WTC11 (cell line): ENCODE measurements around the gene GAB2. TPM values are rescaled to one million over a fixed set of nuclear protein-coding genes. Genes with fewer than 3 reads are reported as not detected.

Experiments used
- ATAC-seq: fragments of 200-7000 bp; cut with Tn5 transposase; 2 replicates; pipeline ENCODE4 v1.10.0; 2021; ENCODE audit warnings: mild to moderate bottlenecking, moderate library complexity
- CTCF ChIA-PET: fragments of 300-600 bp; sonication (Branson Sonifier 250); formaldehyde crosslinking; loops from one replicate; lab custom pipeline; 2021; ENCODE audit warnings: antibody characterized with exemption; lab: Charles Lee
- POLR2A ChIA-PET: fragments of 350-600 bp; sonication (Branson Sonifier 250); formaldehyde crosslinking; loops from one replicate; lab custom pipeline; 2021; ENCODE audit warnings: antibody characterized with exemption; lab: Charles Lee
- DNase-seq: peaks from one replicate; pipeline ENCODE4 v3.0.0; 2021; ENCODE audit warnings: low spot score
- H3K27ac Mint-ChIP-seq: 2 replicates; pipeline ENCODE4 v1.8.0; 2021; ENCODE audit warnings: mixed read lengths
- H3K27me3 Mint-ChIP-seq: 2 replicates; pipeline ENCODE4 v1.8.0; 2021; ENCODE audit warnings: low read depth, mild to moderate bottlenecking, moderate library complexity, mixed read lengths
- H3K36me3 Mint-ChIP-seq: 2 replicates; pipeline ENCODE4 v1.8.0; 2021; ENCODE audit warnings: mixed read lengths
- H3K4me1 Mint-ChIP-seq: 2 replicates; pipeline ENCODE4 v1.8.0; 2022; ENCODE audit warnings: mixed read lengths
- H3K4me3 Mint-ChIP-seq: 2 replicates; pipeline ENCODE4 v1.8.0; 2021; ENCODE audit warnings: mild to moderate bottlenecking, moderate library complexity, mixed read lengths
- H3K9me3 Mint-ChIP-seq: 2 replicates; pipeline ENCODE4 v1.8.0; 2021; ENCODE audit warnings: mixed read lengths
- ARID4B ChIP-seq: sonication (generic); formaldehyde crosslinking; IDR thresholded peaks from 2 replicates; pipeline ENCODE4 v1.8.0; 2023; ENCODE audit warnings: missing genetic modification reagents, mild to moderate bottlenecking, borderline replicate concordance
- CBFB ChIP-seq: sonication (generic); formaldehyde crosslinking; IDR thresholded peaks from 2 replicates; pipeline ENCODE4 v1.8.1; 2022; ENCODE audit warnings: mild to moderate bottlenecking, low read depth, missing genetic modification reagents
- CDX4 ChIP-seq: fragments of 250-450 bp; sonication (Bioruptor Pico); IDR thresholded peaks from 2 replicates; pipeline ENCODE4 v1.9.0; 2021; ENCODE audit warnings: moderate library complexity, mild to moderate bottlenecking, inconsistent platforms, borderline replicate concordance
- EMX1 ChIP-seq: fragments of 250-450 bp; sonication (Bioruptor Pico); IDR thresholded peaks from 2 replicates; pipeline ENCODE4 v1.8.0; 2021; ENCODE audit warnings: mild to moderate bottlenecking
- ESRRA ChIP-seq: sonication (generic); formaldehyde crosslinking; IDR thresholded peaks from 2 replicates; pipeline ENCODE4 v1.8.1; 2022; ENCODE audit warnings: mild to moderate bottlenecking, missing genetic modification reagents, borderline replicate concordance
- ETV6 ChIP-seq: sonication (generic); formaldehyde crosslinking; IDR thresholded peaks from 2 replicates; pipeline ENCODE4 v1.8.1; 2022; ENCODE audit warnings: mild to moderate bottlenecking, missing genetic modification reagents
- HMGXB4 ChIP-seq: sonication (generic); formaldehyde crosslinking; IDR thresholded peaks from 2 replicates; pipeline ENCODE4 v1.8.1; 2023; ENCODE audit warnings: mild to moderate bottlenecking, moderate library complexity, missing genetic modification reagents
- JAZF1 ChIP-seq: fragments of 250-450 bp; sonication (Bioruptor Pico); IDR thresholded peaks from 2 replicates; pipeline ENCODE4 v1.9.0; 2021; ENCODE audit warnings: moderate library complexity, mild to moderate bottlenecking, inconsistent platforms
- MLX ChIP-seq: sonication (generic); formaldehyde crosslinking; IDR thresholded peaks from 2 replicates; pipeline ENCODE4 v1.8.1; 2023; ENCODE audit warnings: mild to moderate bottlenecking, missing genetic modification reagents, moderate library complexity
- MYBL2 ChIP-seq: sonication (generic); formaldehyde crosslinking; IDR thresholded peaks from 2 replicates; pipeline ENCODE4 v1.8.1; 2023; ENCODE audit warnings: mild to moderate bottlenecking, moderate library complexity, missing genetic modification reagents
- OVOL2 ChIP-seq: fragments of 250-450 bp; sonication (Bioruptor Pico); IDR thresholded peaks from 2 replicates; pipeline ENCODE4 v1.9.0; 2021; ENCODE audit warnings: mild to moderate bottlenecking, borderline replicate concordance
- ZBTB21 ChIP-seq: sonication (generic); formaldehyde crosslinking; IDR thresholded peaks from 2 replicates; pipeline ENCODE4 v1.8.1; 2023; ENCODE audit warnings: mild to moderate bottlenecking, missing genetic modification reagents, borderline replicate concordance
- total RNA-seq: library from RNA; stranded (reverse); gene quantifications from 3 replicates; pipeline ENCODE4 v1.2.3, GENCODE V29; 2021
- TF ChIP-seq, protein P1 (sequence below): sonication (generic); formaldehyde crosslinking; IDR thresholded peaks from 2 replicates; pipeline ENCODE4 v1.8.0; 2023; ENCODE audit warnings: mild to moderate bottlenecking, missing genetic modification reagents
- TF ChIP-seq, protein P2 (sequence below): sonication (generic); formaldehyde crosslinking; IDR thresholded peaks from 2 replicates; pipeline ENCODE4 v1.8.1; 2023; ENCODE audit warnings: mild to moderate bottlenecking, missing genetic modification reagents
- TF ChIP-seq, protein P3 (sequence below): fragments of 250-450 bp; sonication (Bioruptor Pico); IDR thresholded peaks from 2 replicates; pipeline ENCODE4 v1.9.0; 2021; ENCODE audit warnings: mild to moderate bottlenecking, borderline replicate concordance
- TF ChIP-seq, protein P4 (sequence below): sonication (generic); formaldehyde crosslinking; IDR thresholded peaks from 2 replicates; pipeline ENCODE4 v1.8.0; 2022; ENCODE audit warnings: mild to moderate bottlenecking, missing genetic modification reagents

The GAB2 gene
- total RNA-seq, 1 experiment from 2014 or later: 10.6 TPM

DNA sequence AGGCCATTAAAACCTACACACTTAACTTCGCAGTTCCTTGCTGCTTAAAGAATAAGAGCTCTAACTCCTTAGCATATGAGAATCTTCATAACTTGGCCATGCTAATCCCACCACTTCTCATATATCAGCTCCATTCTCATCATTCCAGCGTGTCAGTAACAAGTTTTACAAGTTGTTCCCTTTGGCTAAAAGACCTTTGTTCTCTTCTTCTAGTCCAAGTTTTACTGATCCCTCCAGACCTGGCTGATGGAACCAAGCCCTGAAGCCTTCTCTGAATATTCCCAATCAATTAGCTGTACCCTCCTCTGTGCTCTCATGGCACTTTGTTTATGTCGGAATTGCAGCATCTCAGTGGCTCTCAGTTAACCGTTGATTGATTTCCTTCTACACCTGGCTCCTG lies 35.8 kb downstream of the GAB2 start (continued):
- TF ChIP-seq ARID4B: no peak

DNA sequence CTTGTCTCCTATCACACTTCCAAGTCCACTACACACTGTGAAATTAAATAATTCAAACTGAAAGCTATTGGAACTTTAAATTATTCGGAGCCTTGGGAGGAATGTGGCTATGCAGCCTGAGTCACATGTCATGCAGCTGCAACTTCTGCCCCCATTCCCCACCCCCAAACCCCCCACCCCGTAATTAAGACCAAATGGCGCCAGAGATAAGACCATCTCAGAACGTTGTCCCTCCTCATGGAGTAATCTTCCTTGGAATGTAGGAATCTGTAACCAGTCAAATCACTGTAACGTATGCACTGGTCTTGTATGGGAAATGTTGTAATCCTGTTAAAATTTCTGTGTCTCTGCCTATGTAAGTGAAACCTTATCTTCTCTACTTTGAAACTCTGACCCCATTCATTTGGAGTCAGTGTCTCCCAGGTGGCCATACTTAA lies 37.0 kb downstream of the GAB2 start:
- peaks cover 21% of the 10 kb centered on the region for H3K4me1 Mint-ChIP-seq
- no peak for DNase-seq
- peaks cover 3% of the 10 kb centered on the region; the same call in 1 of the 2 replicates for H3K27me3 Mint-ChIP-seq
- H3K4me3 Mint-ChIP-seq: no peak overlapping the region
- ChIA-PET POLR2A (no interaction called here), CTCF (no interaction called here)
- H3K9me3 Mint-ChIP-seq: peaks cover 39% of the 10 kb centered on the region
- H3K36me3 Mint-ChIP-seq: peaks cover 17% of the 10 kb centered on the region
- H3K27ac Mint-ChIP-seq: no peak overlapping the region
- ATAC-seq: no peak
- no peak for TF ChIP-seq ETV6 (CRISPR knock-in tag)
- TF ChIP-seq HMGXB4: no peak
- no peak for TF ChIP-seq JAZF1 (CRISPR knock-in tag)
- no peak for TF ChIP-seq CDX4 (CRISPR knock-in tag)
- no peak for TF ChIP-seq EMX1 (CRISPR knock-in tag)
- TF ChIP-seq, protein P1, sequence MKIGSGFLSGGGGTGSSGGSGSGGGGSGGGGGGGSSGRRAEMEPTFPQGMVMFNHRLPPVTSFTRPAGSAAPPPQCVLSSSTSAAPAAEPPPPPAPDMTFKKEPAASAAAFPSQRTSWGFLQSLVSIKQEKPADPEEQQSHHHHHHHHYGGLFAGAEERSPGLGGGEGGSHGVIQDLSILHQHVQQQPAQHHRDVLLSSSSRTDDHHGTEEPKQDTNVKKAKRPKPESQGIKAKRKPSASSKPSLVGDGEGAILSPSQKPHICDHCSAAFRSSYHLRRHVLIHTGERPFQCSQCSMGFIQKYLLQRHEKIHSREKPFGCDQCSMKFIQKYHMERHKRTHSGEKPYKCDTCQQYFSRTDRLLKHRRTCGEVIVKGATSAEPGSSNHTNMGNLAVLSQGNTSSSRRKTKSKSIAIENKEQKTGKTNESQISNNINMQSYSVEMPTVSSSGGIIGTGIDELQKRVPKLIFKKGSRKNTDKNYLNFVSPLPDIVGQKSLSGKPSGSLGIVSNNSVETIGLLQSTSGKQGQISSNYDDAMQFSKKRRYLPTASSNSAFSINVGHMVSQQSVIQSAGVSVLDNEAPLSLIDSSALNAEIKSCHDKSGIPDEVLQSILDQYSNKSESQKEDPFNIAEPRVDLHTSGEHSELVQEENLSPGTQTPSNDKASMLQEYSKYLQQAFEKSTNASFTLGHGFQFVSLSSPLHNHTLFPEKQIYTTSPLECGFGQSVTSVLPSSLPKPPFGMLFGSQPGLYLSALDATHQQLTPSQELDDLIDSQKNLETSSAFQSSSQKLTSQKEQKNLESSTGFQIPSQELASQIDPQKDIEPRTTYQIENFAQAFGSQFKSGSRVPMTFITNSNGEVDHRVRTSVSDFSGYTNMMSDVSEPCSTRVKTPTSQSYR (CRISPR knock-in tag): no peak
- TF ChIP-seq, protein P2, sequence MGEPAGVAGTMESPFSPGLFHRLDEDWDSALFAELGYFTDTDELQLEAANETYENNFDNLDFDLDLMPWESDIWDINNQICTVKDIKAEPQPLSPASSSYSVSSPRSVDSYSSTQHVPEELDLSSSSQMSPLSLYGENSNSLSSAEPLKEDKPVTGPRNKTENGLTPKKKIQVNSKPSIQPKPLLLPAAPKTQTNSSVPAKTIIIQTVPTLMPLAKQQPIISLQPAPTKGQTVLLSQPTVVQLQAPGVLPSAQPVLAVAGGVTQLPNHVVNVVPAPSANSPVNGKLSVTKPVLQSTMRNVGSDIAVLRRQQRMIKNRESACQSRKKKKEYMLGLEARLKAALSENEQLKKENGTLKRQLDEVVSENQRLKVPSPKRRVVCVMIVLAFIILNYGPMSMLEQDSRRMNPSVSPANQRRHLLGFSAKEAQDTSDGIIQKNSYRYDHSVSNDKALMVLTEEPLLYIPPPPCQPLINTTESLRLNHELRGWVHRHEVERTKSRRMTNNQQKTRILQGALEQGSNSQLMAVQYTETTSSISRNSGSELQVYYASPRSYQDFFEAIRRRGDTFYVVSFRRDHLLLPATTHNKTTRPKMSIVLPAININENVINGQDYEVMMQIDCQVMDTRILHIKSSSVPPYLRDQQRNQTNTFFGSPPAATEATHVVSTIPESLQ (CRISPR knock-in tag): no peak
- TF ChIP-seq, protein P3, sequence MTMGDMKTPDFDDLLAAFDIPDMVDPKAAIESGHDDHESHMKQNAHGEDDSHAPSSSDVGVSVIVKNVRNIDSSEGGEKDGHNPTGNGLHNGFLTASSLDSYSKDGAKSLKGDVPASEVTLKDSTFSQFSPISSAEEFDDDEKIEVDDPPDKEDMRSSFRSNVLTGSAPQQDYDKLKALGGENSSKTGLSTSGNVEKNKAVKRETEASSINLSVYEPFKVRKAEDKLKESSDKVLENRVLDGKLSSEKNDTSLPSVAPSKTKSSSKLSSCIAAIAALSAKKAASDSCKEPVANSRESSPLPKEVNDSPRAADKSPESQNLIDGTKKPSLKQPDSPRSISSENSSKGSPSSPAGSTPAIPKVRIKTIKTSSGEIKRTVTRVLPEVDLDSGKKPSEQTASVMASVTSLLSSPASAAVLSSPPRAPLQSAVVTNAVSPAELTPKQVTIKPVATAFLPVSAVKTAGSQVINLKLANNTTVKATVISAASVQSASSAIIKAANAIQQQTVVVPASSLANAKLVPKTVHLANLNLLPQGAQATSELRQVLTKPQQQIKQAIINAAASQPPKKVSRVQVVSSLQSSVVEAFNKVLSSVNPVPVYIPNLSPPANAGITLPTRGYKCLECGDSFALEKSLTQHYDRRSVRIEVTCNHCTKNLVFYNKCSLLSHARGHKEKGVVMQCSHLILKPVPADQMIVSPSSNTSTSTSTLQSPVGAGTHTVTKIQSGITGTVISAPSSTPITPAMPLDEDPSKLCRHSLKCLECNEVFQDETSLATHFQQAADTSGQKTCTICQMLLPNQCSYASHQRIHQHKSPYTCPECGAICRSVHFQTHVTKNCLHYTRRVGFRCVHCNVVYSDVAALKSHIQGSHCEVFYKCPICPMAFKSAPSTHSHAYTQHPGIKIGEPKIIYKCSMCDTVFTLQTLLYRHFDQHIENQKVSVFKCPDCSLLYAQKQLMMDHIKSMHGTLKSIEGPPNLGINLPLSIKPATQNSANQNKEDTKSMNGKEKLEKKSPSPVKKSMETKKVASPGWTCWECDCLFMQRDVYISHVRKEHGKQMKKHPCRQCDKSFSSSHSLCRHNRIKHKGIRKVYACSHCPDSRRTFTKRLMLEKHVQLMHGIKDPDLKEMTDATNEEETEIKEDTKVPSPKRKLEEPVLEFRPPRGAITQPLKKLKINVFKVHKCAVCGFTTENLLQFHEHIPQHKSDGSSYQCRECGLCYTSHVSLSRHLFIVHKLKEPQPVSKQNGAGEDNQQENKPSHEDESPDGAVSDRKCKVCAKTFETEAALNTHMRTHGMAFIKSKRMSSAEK (CRISPR knock-in tag): no peak
- no peak for TF ChIP-seq OVOL2 (CRISPR knock-in tag)
- no peak for TF ChIP-seq MLX
- TF ChIP-seq CBFB (CRISPR knock-in tag): no peak
- no peak for TF ChIP-seq ZBTB21
- TF ChIP-seq ESRRA (CRISPR knock-in tag): no peak
- no peak for TF ChIP-seq MYBL2 (CRISPR knock-in tag)
- TF ChIP-seq, protein P4, sequence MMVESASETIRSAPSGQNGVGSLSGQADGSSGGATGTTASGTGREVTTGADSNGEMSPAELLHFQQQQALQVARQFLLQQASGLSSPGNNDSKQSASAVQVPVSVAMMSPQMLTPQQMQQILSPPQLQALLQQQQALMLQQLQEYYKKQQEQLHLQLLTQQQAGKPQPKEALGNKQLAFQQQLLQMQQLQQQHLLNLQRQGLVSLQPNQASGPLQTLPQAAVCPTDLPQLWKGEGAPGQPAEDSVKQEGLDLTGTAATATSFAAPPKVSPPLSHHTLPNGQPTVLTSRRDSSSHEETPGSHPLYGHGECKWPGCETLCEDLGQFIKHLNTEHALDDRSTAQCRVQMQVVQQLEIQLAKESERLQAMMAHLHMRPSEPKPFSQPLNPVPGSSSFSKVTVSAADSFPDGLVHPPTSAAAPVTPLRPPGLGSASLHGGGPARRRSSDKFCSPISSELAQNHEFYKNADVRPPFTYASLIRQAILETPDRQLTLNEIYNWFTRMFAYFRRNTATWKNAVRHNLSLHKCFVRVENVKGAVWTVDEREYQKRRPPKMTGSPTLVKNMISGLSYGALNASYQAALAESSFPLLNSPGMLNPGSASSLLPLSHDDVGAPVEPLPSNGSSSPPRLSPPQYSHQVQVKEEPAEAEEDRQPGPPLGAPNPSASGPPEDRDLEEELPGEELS (CRISPR knock-in tag): no peak
- TF ChIP-seq, all 79 proteins: peak for 0
